ENCODE measurements around the gene CACNA1H.

DNA sequence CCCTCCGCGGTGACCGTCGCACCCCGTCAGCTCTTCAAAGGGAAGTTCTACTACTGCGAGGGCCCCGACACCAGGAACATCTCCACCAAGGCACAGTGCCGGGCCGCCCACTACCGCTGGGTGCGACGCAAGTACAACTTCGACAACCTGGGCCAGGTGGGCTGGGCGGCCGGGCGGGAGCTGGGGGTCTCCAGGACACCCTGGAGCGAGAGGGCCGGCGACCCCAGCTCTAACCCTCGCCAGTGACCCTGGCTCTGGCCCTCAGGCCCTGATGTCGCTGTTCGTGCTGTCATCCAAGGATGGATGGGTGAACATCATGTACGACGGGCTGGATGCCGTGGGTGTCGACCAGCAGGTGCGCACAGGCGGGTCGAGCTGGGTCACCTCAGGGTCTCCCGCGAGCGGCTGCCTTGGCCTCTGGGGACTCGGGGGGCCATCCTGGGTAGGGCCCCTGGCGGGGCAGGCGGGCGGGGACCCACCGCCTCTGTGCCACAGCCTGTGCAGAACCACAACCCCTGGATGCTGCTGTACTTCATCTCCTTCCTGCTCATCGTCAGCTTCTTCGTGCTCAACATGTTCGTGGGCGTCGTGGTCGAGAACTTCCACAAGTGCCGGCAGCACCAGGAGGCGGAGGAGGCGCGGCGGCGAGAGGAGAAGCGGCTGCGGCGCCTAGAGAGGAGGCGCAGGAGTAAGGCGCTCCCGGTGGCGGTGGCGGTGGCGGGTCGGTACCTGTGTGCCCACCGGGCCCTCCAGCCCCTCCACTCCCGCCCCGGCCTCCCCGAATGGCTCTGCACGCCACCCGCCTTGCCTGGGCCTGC lies 58.8 kb downstream of the CACNA1H start:
- TF ChIP-seq, protein P1, sequence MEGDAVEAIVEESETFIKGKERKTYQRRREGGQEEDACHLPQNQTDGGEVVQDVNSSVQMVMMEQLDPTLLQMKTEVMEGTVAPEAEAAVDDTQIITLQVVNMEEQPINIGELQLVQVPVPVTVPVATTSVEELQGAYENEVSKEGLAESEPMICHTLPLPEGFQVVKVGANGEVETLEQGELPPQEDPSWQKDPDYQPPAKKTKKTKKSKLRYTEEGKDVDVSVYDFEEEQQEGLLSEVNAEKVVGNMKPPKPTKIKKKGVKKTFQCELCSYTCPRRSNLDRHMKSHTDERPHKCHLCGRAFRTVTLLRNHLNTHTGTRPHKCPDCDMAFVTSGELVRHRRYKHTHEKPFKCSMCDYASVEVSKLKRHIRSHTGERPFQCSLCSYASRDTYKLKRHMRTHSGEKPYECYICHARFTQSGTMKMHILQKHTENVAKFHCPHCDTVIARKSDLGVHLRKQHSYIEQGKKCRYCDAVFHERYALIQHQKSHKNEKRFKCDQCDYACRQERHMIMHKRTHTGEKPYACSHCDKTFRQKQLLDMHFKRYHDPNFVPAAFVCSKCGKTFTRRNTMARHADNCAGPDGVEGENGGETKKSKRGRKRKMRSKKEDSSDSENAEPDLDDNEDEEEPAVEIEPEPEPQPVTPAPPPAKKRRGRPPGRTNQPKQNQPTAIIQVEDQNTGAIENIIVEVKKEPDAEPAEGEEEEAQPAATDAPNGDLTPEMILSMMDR (conservative IDR thresholded peaks at IDR 0.05 in 1 of 2, IDR thresholded peaks at IDR 0.05 in 1 of 2; ENCODE audit: extremely low read depth in 1 of 2, insufficient read depth in 1 of 2, low read depth in 1 of 2, low read length in 2 of 2): no peak
- TF ChIP-seq EZH2 (IDR thresholded peaks at IDR 0.05; ENCODE audit: borderline replicate concordance, low read length): no peak

All from mammary epithelial cell (primary cell).